GM19463 (cell line): ENCODE results near the gene FAM240A.
"Not testable (repeated sequence)": the region's sequence is repeated elsewhere in the genome, so short reads cannot be mapped to it uniquely, and the experiment has no call there.

Experiments
- ATAC-seq: cut with Tn5 transposase; IDR thresholded peaks from one replicate; pipeline ENCODE4 v1.9.1; 2021; ENCODE audit warnings: mild to moderate bottlenecking, moderate library complexity; ENCODE audit not compliant: unreplicated experiment

The FAM240A gene

GRCh38 chr3:46612324-46612723, at the start of gene FAM240A:
Gene FAM240A (plus strand): TSS chr3:46612525. CDS start chr3:46612684, 159 bp downstream.
- ATAC-seq: no peak

DNA sequence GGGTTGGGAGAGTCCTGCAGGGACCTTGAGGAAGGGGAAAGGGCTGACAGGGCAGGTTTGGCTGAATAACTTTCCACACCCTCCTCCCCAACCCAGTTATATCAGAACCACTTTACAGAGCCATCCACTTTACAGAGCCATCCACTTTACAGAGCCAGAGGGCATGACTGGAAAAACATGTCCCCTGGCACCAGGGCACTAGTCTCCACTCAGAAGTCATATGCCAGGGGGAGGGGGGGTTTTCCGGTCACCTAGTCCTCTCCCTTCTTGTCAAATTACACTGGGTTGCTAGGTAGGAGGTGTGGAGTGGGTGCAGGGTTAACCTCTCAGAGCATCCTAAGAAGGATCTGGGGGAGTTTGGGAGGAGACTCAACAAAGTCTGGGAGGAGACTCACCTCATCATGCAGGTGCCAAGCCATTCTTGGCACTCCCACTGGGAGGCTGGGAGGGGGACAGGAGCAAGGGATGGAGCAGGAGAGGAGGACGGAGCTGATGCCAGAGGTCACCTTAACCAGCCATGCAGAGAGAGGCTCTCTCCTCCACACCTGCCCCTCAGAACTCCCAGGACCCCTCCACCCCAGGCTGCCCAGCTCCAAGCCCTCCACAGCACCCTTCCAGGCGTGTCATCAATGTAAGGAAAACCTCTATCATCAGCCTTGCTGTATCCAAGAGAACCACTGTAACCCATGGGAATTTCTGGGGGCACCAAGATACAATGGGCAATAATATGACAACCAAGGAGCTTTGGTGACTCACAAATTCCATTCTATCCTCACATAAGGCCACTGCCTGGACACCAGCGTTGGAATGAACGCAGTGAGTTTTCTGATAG, 47.9 kb upstream of the FAM240A start:
- no peak for ATAC-seq

GRCh38 chr3:46565077-46565476, 47.2 kb upstream of the FAM240A start:
- no peak for ATAC-seq

DNA sequence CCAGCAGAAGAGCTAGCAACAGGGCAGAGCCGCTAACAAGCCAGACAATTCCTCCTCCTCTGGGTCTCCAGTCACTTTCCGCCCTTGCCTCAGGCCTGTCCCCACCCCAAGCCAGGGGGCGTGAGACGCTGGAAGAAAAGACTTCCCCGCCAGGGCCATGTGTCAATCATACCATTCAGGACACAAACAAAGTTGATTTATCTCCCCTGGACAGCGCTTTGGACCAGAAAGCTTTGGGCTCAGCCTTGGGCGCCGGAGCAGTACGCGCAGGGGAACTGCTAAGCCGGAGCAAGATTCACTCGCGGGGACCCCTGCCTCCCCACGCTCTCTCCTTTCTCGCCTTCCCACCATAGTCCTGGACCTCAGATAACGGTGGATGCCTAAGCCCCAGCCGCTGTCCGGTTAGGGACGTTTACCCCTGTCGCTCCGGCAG, 46.7 kb upstream of the FAM240A start:
- no peak for ATAC-seq

DNA sequence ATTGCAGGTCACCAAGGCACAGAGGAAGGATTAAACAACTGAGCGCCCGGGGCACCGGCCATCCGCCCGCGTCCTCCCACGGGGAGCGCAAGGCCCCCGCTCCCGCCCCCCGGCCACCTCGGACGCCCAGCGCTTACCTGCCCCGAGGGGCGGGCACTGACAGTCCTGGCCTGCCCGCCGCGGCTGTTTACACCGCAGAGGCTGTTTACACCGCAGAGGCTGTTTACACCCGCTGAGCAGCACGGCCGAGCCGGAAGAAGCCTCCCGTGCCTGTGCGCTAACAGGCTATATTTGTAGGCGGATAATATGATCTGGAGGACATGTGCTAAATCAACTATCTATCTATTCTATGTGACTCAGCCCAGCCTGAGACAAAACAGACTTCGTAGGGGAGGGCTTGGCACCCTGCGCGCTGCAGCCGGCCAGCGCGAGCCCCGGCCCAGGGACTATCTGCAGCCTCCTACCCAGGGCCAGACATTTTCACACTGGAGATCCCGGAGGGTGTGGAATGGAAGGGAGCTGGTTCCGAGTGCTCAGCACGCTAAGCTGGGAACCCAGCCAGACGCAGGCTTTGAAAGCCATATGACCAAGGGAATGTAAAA, 46.2 kb upstream of the FAM240A start, which contains the start of gene LRRC2:
Gene LRRC2, minus strand, starts transcription at position 263 of the 602 bp plus-strand sequence. CDS start 14,711 bp downstream, outside the sequence.
- ATAC-seq: no peak

GRCh38 chr3:46571684-46572083, 40.6 kb upstream of the FAM240A start:
- no peak for ATAC-seq

DNA sequence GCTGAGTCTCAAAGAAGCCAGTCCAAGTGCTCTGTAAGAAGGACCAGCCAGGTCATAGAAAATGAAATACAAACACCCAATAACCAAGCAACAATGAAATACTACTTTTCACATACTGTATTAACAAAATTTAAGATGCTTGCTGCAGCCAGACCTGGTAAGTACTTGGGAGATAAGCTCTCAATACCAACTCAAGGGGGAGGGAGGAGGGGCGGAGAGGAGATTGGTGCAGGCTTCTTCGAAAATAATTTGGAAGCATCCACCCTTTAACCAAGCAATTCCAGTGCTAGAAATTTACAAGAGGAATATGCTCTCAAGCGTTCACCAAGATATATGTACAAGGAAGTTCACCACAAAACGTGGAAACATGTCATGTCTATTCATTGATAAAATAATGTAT, 38.6 kb upstream of the FAM240A start:
- no peak for ATAC-seq

- no peak for ATAC-seq
Observed at GRCh38 chr3:46574243-46574646, 38.1 kb upstream of the FAM240A start.

GRCh38 chr3:46574881-46575576, 37.3 kb upstream of the FAM240A start:
- no peak for ATAC-seq

GRCh38 chr3:46575577-46576222, 36.6 kb upstream of the FAM240A start:
- no peak for ATAC-seq

DNA sequence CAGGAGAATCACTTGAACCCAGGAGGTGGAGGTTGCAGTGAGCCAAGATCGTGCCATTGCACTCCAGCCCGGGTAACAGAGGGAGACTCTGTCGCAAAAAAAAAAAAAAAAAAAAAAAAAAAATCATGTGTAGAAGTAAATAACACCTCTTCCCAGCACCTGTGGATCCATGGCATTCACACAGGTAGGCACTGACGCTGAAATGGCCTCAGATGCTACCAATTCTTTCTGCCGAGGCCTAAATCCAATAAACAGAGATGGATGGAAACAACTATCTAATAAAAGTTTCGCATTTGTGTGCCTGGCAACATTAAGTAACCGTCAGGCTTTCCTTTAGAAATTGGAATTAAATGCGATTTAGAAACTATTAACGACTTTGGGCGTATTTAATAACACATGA, 35.9 kb upstream of the FAM240A start:
- ATAC-seq: no peak

- ATAC-seq: no peak
Observed at GRCh38 chr3:46576879-46577278, 35.4 kb upstream of the FAM240A start.

DNA sequence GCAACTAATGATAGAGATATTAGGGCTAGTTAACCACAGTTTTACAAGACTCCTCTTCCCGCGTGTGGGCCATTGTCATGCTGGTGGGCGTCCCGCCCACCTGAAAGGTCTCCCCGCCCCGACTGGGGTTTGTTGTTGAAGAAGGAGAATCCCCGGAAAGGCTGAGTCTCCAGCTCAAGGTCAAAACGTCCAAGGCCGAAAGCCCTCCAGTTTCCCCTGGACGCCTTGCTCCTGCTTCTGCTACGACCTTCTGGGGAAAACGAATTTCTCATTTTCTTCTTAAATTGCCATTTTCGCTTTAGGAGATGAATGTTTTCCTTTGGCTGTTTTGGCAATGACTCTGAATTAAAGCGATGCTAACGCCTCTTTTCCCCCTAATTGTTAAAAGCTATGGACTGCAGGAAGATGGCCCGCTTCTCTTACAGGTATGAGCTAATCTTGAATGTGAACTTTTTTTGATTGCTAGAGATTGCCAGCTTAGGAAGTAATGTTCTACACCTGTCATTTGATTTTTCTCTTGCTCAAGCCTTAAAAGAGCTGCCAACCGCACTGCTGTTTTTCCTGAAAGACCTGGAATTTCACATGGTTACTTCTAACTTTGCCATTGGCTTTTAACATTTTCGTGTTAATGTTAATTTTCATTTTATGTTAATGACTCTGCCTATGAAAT, 34.6 kb upstream of the FAM240A start:
- ATAC-seq: not testable (repeated sequence)

DNA sequence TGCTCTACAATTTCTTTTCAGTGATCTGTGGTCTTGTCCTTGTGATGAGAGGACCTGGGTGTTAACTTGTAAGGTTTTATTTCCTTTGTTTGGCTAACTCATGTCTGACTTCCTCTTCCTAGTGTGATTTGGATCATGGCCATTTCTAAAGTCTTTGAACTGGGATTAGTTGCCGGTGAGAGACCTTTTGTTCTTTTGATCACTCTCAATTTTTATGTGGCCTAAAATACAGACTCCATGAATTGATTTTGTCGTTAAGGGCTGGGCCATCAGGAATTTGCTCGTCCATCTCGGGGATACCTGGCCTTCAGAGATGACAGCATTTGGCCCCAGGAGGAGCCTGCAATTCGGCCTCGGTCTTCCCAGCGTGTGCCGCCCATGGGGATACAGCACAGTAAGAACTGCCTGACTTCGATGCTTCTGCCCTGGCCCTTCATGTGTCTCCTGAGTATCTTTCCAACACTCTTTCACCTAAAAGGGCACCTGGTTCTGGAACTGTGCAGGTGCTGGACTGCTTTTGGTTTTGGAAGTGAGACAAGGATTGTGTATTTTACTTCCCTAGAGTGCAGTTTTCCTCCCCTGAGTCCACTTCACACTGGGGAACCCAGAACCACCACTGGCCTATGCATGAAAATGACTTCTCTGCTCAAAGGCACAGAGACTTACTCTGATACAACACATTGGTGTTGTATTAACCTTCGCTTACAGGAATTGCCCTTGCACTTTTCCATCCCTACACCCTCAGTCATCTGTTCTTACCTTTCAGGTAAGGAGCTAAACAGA, 33.2 kb upstream of the FAM240A start:
- ATAC-seq: no peak

- ATAC-seq: no peak
Observed at GRCh38 chr3:46579756-46580286, 32.5 kb upstream of the FAM240A start.

GRCh38 chr3:46580675-46581074, 31.6 kb upstream of the FAM240A start:
- ATAC-seq: no peak

GRCh38 chr3:46584598-46585467, 27.5 kb upstream of the FAM240A start:
- no peak for ATAC-seq

DNA sequence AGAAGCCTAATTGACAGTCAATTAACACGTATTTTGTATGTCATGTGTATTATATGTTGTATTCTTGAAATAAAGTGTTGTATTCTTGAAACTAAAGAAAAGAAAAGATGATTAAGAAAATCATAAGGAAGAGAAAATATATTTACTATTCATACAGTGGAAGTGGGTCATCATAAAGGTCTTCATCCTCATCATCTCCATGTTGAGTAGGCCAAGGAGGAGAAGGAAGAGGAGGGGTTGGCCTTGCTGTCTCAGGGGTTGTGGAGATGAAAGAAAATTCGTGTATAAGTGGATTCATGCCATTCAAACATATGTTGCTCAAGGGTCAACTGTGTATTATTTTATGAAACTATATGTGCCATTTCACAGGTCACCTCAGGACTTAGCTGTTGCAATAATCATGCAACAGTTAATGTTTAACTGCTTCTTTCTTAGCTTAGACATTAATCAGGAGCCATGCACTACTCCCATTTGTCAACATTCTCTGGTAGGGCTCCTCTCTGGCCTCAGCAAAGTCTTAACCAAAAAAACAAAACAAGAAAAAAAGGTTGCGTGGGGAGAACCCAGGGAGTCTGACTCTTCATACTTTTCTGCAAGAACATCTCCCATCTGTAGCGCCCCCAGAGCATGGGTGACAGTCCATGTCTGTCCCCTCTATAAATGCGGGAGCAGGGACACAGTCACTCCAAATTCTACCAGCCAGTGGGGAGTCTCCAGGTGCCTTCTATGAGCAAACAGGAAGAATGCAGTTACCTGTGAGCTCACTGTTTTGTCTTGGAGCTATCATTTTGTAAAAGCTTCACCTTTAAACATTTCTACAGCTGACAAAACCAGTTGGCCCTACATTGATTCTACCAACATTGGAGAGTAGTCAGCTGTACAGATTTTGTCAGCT, 26.3 kb upstream of the FAM240A start:
- no peak for ATAC-seq
